Measurements from ENCODE around the gene ARHGEF7. TPM values are rescaled to one million over a fixed set of nuclear protein-coding genes. Genes with fewer than 3 reads are reported as not detected.
"Not testable (repeated sequence)": the region's sequence is repeated elsewhere in the genome, so short reads cannot be mapped to it uniquely, and the experiment has no call there.

ARHGEF7 gene
- polyA plus RNA-seq, 1 donor = 75.2 TPM

- no CpG with 5 or more reads among the region's 4 CpGs for WGBS (ENCODE audit: insufficient coverage, low lambda C conversion rate)
- no peak overlapping the region for H3K4me3 ChIP-seq (ENCODE audit: low read length)
- H3K27me3 ChIP-seq (ENCODE audit: control insufficient read depth, insufficient read depth, low read length) = no peaks in the 10 kb centered on the region
- H3K9me3 ChIP-seq (ENCODE audit: control insufficient read depth, low read depth, low read length) = no peaks in the 10 kb centered on the region
- no peaks in the 10 kb centered on the region for H3K4me1 ChIP-seq (ENCODE audit: control insufficient read depth, insufficient read depth, low read length)
- peaks cover 25% of the 10 kb centered on the region for H3K36me3 ChIP-seq (ENCODE audit: control insufficient read depth, insufficient read depth, low read length)
- DNase-seq = no peak
- no peak overlapping the region for H3K27ac ChIP-seq (ENCODE audit: low read length)
Observed at GRCh38 chr13:111178402-111178801, 63.3 kb downstream of the ARHGEF7 start.

GRCh38 chr13:111179908-111180760 is 65.0 kb downstream of the ARHGEF7 start:
- H3K27me3 ChIP-seq (ENCODE audit: control insufficient read depth, insufficient read depth, low read length) = no peaks in the 10 kb centered on the region
- H3K4me3 ChIP-seq (ENCODE audit: low read length) = no peak overlapping the region
- H3K36me3 ChIP-seq (ENCODE audit: control insufficient read depth, insufficient read depth, low read length) = peaks cover 19% of the 10 kb centered on the region
- H3K4me1 ChIP-seq (ENCODE audit: control insufficient read depth, insufficient read depth, low read length) = no peaks in the 10 kb centered on the region
- no peak for DNase-seq
- H3K9me3 ChIP-seq (ENCODE audit: control insufficient read depth, low read depth, low read length) = no peaks in the 10 kb centered on the region
- 100% methylated on average over 1 of the region's 6 CpGs for WGBS (ENCODE audit: insufficient coverage, low lambda C conversion rate)
- no peak overlapping the region for H3K27ac ChIP-seq (ENCODE audit: low read length)

GRCh38 chr13:111181977-111182376 is 66.9 kb downstream of the ARHGEF7 start:
- Histone ChIP-seq H3K36me3 (ENCODE audit: control insufficient read depth, insufficient read depth, low read length) (peaks cover 10% of the 10 kb centered on the region), H3K27ac (ENCODE audit: low read length) (no peak overlapping the region), H3K4me3 (ENCODE audit: low read length) (no peak overlapping the region), H3K27me3 (ENCODE audit: control insufficient read depth, insufficient read depth, low read length) (no peaks in the 10 kb centered on the region), H3K4me1 (ENCODE audit: control insufficient read depth, insufficient read depth, low read length) (peaks cover 2% of the 10 kb centered on the region), H3K9me3 (ENCODE audit: control insufficient read depth, low read depth, low read length) (no peaks in the 10 kb centered on the region)
- DNase-seq = no peak
- no CpG with 5 or more reads among the region's 14 CpGs for WGBS (ENCODE audit: insufficient coverage, low lambda C conversion rate)

GRCh38 chr13:111183087-111183645 is 68.1 kb downstream of the ARHGEF7 start:
- Histone ChIP-seq H3K36me3 (ENCODE audit: control insufficient read depth, insufficient read depth, low read length) (peaks cover 6% of the 10 kb centered on the region), H3K27me3 (ENCODE audit: control insufficient read depth, insufficient read depth, low read length) (no peaks in the 10 kb centered on the region), H3K4me3 (ENCODE audit: low read length) (no peak overlapping the region), H3K4me1 (ENCODE audit: control insufficient read depth, insufficient read depth, low read length) (peaks cover 2% of the 10 kb centered on the region), H3K9me3 (ENCODE audit: control insufficient read depth, low read depth, low read length) (no peaks in the 10 kb centered on the region), H3K27ac (ENCODE audit: low read length) (no peak overlapping the region)
- WGBS (ENCODE audit: insufficient coverage, low lambda C conversion rate) = 83% methylated on average over 1 of the region's 6 CpGs
- DNase-seq = no peak

GRCh38 chr13:111183959-111184358 is 68.8 kb downstream of the ARHGEF7 start:
- Histone ChIP-seq H3K27me3 (ENCODE audit: control insufficient read depth, insufficient read depth, low read length) (no peaks in the 10 kb centered on the region), H3K27ac (ENCODE audit: low read length) (no peak overlapping the region), H3K9me3 (ENCODE audit: control insufficient read depth, low read depth, low read length) (no peaks in the 10 kb centered on the region), H3K36me3 (ENCODE audit: control insufficient read depth, insufficient read depth, low read length) (peaks cover 9% of the 10 kb centered on the region), H3K4me1 (ENCODE audit: control insufficient read depth, insufficient read depth, low read length) (peaks cover 2% of the 10 kb centered on the region), H3K4me3 (ENCODE audit: low read length) (no peak overlapping the region)
- DNase-seq = no peak
- WGBS (ENCODE audit: insufficient coverage, low lambda C conversion rate) = 100% methylated on average over 1 of the region's 10 CpGs

- Histone ChIP-seq H3K27me3 (ENCODE audit: control insufficient read depth, insufficient read depth, low read length) (no peaks in the 10 kb centered on the region), H3K9me3 (ENCODE audit: control insufficient read depth, low read depth, low read length) (no peaks in the 10 kb centered on the region), H3K27ac (ENCODE audit: low read length) (no peak overlapping the region), H3K4me3 (ENCODE audit: low read length) (no peak overlapping the region), H3K4me1 (ENCODE audit: control insufficient read depth, insufficient read depth, low read length) (peaks cover 2% of the 10 kb centered on the region), H3K36me3 (ENCODE audit: control insufficient read depth, insufficient read depth, low read length) (peaks cover 9% of the 10 kb centered on the region)
- DNase-seq = no peak
- 93% methylated on average over 3 of the region's 18 CpGs for WGBS (ENCODE audit: insufficient coverage, low lambda C conversion rate)
Observed at GRCh38 chr13:111184458-111185401, 69.6 kb downstream of the ARHGEF7 start.

GRCh38 chr13:111186305-111186935 is 71.3 kb downstream of the ARHGEF7 start:
- Histone ChIP-seq H3K4me3 (ENCODE audit: low read length) (no peak overlapping the region), H3K27me3 (ENCODE audit: control insufficient read depth, insufficient read depth, low read length) (no peaks in the 10 kb centered on the region), H3K4me1 (ENCODE audit: control insufficient read depth, insufficient read depth, low read length) (peaks cover 2% of the 10 kb centered on the region), H3K27ac (ENCODE audit: low read length) (no peak overlapping the region), H3K36me3 (ENCODE audit: control insufficient read depth, insufficient read depth, low read length) (peaks cover 9% of the 10 kb centered on the region), H3K9me3 (ENCODE audit: control insufficient read depth, low read depth, low read length) (no peaks in the 10 kb centered on the region)
- 80% methylated on average over 1 of the region's 10 CpGs for WGBS (ENCODE audit: insufficient coverage, low lambda C conversion rate)
- no peak for DNase-seq

GRCh38 chr13:111187960-111188541 is 72.9 kb downstream of the ARHGEF7 start:
- Histone ChIP-seq H3K27me3 (ENCODE audit: control insufficient read depth, insufficient read depth, low read length) (no peaks in the 10 kb centered on the region), H3K4me1 (ENCODE audit: control insufficient read depth, insufficient read depth, low read length) (peaks cover 2% of the 10 kb centered on the region), H3K36me3 (ENCODE audit: control insufficient read depth, insufficient read depth, low read length) (peaks cover 3% of the 10 kb centered on the region), H3K9me3 (ENCODE audit: control insufficient read depth, low read depth, low read length) (no peaks in the 10 kb centered on the region), H3K4me3 (ENCODE audit: low read length) (no peak overlapping the region), H3K27ac (ENCODE audit: low read length) (no peak overlapping the region)
- 100% methylated on average over 1 of the region's 11 CpGs for WGBS (ENCODE audit: insufficient coverage, low lambda C conversion rate)
- DNase-seq = no peak

- H3K4me1 ChIP-seq (ENCODE audit: control insufficient read depth, insufficient read depth, low read length); H3K36me3 ChIP-seq (ENCODE audit: control insufficient read depth, insufficient read depth, low read length); DNase-seq; H3K27ac ChIP-seq (ENCODE audit: low read length); H3K9me3 ChIP-seq (ENCODE audit: control insufficient read depth, low read depth, low read length); H3K27me3 ChIP-seq (ENCODE audit: control insufficient read depth, insufficient read depth, low read length); H3K4me3 ChIP-seq (ENCODE audit: low read length): not testable (repeated sequence)
- WGBS (ENCODE audit: insufficient coverage, low lambda C conversion rate) = no CpG with 5 or more reads among the region's 12 CpGs
Observed at GRCh38 chr13:111189064-111189505, 74.0 kb downstream of the ARHGEF7 start.

Data from large intestine (tissue), 3 donors.